HepG2 (cell line): ENCODE measurements around the gene CHTF8. TPM values are rescaled to one million over a fixed set of nuclear protein-coding genes. Genes with fewer than 3 reads are reported as not detected.
A peak's percentile ranks its signal among the peaks of the same experiment; 100 is the strongest.

ENCODE experiments used
- CEBPG ChIP-seq: IDR thresholded peaks from 2 replicates; pipeline ENCODE4 v1.6.1; 2016
- FOXK2 ChIP-seq: fragments of 450-650 bp; IDR thresholded peaks from 2 replicates; pipeline ENCODE4 v1.6.1; 2016
- HIVEP1 ChIP-seq: sonication (generic); formaldehyde crosslinking; IDR thresholded peaks from 2 replicates; pipeline ENCODE4 v1.4.0; 2020; ENCODE audit warnings: mild to moderate bottlenecking, missing genetic modification reagents
- MTA1 ChIP-seq: sonication (generic); formaldehyde crosslinking; IDR thresholded peaks from 2 replicates; pipeline ENCODE4 v1.4.0; 2020; ENCODE audit warnings: missing genetic modification reagents, mild to moderate bottlenecking, borderline replicate concordance
- MXI1 ChIP-seq: IDR thresholded peaks from 3 replicates; pipeline ENCODE4 v1.6.1; 2012; ENCODE audit warnings: low read depth, low read length, inconsistent platforms, borderline replicate concordance
- NFE2 ChIP-seq: sonication (generic); formaldehyde crosslinking; IDR thresholded peaks from 2 replicates; pipeline ENCODE4 v1.4.0; 2020; ENCODE audit warnings: missing genetic modification reagents
- RAD21 ChIP-seq: fragments of 450-650 bp; formaldehyde crosslinking; IDR thresholded peaks from 2 replicates; pipeline ENCODE4 v1.5.0; 2020; ENCODE audit warnings: mild to moderate bottlenecking
- SRSF1 ChIP-seq: fragments of 200-400 bp; formaldehyde crosslinking; optimal IDR thresholded peaks from 2 replicates; pipeline ENCODE3; 2017; ENCODE audit warnings: mild to moderate bottlenecking, low read depth, low read length, moderate library complexity
- SRY ChIP-seq: sonication (generic); formaldehyde crosslinking; IDR thresholded peaks from 2 replicates; pipeline ENCODE4 v1.8.0; 2022; ENCODE audit warnings: mild to moderate bottlenecking, missing genetic modification reagents
- SSRP1 ChIP-seq: IDR thresholded peaks from 2 replicates; pipeline ENCODE4 v1.6.1; 2016; ENCODE audit warnings: control low read depth
- ZBTB7B ChIP-seq: sonication (generic); formaldehyde crosslinking; IDR thresholded peaks from 2 replicates; pipeline ENCODE4 v1.4.0; 2020; ENCODE audit warnings: missing genetic modification reagents
- ZNF441 ChIP-seq: sonication (generic); formaldehyde crosslinking; IDR thresholded peaks from 2 replicates; pipeline ENCODE4 v1.7.0; 2021; ENCODE audit warnings: missing genetic modification reagents, borderline replicate concordance
- polyA plus RNA-seq, 8 experiments: library from polyadenylated mRNA; depleted of rRNA in 3 of 8; stranded (reverse) in 7 of 8; unstranded in 1 of 8; fragments of >200 nt; fragmentation: Illumina TruSeq in 4 of 8; extraction: Trizol in 4 of 8; gene quantifications; 2 replicates each; pipeline versions ENCODE4 v1.2.1 to v1.2.3, GENCODE V29; 2011 to 2016; ENCODE audit warnings: low read depth in 4 of 8, missing spikeins in 1 of 8, mixed read lengths in 1 of 8; ENCODE audit not compliant: insufficient read depth in 1 of 8
- total RNA-seq, 5 experiments: library from RNA; depleted of rRNA; stranded (reverse); fragments of >200 nt; fragmentation: Illumina TruSeq; extraction: Trizol; gene quantifications; 2 replicates each; pipeline ENCODE4 v1.2.3, GENCODE V29; 2016; ENCODE audit warnings: low read depth in 1 of 5
- TF ChIP-seq, protein P1 (sequence below): sonication (generic); formaldehyde crosslinking; IDR thresholded peaks from 2 replicates; pipeline ENCODE4 v1.8.0; 2022; ENCODE audit warnings: missing genetic modification reagents, mild to moderate bottlenecking, moderate library complexity, borderline replicate concordance
- TF ChIP-seq, protein P2 (sequence below): sonication (generic); formaldehyde crosslinking; IDR thresholded peaks from 2 replicates; pipeline ENCODE4 v1.5.0; 2020; ENCODE audit warnings: mild to moderate bottlenecking, low read depth, missing genetic modification reagents, borderline replicate concordance
- TF ChIP-seq, protein P3 (sequence below): sonication (generic); formaldehyde crosslinking; IDR thresholded peaks from 2 replicates; pipeline ENCODE4 v1.4.0; 2020; ENCODE audit warnings: missing genetic modification reagents, borderline replicate concordance
- TF ChIP-seq, protein P4 (sequence below): sonication (generic); formaldehyde crosslinking; IDR thresholded peaks from 2 replicates; pipeline ENCODE4 v1.5.1; 2020; ENCODE audit warnings: missing genetic modification reagents, mild to moderate bottlenecking, borderline replicate concordance
- TF ChIP-seq, protein P5 (sequence below): sonication (generic); formaldehyde crosslinking; IDR thresholded peaks from 2 replicates; pipeline ENCODE4 v1.5.1; 2020; ENCODE audit warnings: mild to moderate bottlenecking, missing genetic modification reagents, borderline replicate concordance

CHTF8 gene
- total and polyA plus RNA-seq, 2 of the 13 experiments (the other 11 are each of a cell fraction or from before 2014, with no cell fraction given): 37.2 to 67.5 TPM

DNA sequence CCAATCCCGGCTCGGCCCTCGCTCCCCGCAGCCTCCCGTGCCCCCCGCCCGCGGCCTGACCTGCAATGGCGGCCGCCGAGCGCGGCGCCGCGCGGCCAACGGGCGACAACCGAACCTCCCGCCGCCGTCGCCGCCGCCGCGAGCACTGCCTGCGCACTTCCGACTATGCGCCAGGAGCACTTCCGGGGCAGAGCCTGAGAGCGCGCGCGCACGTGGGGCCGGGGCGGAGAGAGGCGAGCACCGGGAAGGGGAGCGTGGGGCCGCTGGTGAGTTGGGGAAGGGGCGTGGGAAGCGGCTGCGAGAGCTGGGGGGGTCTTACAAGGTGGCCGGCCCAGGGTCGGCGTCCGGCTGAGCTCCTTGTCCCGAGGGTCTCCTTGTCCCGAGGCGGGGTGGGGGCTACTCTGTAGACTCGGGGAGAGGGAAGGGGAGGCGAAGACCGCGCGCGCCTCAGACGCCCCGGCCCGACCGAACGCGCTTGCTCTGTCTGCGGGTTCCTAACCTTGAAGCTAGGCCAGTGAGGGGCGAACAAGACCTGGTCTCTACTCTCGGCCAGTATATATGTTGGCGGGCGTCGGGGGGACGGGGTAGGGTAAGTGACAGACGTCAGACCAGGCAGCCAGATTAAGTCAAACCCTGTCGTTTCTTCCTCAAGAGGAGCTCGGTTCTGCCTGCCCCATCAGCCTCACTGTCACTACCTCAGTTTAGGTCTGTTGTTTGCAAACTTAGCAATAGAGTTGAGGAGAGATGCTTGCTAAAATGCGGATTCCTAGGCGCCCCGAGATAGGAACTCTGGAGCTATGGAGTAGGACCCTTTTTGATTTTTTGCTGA, at the start of gene CHTF8, which contains the start of gene UTP4 (continued):
- TF ChIP-seq, protein P1, sequence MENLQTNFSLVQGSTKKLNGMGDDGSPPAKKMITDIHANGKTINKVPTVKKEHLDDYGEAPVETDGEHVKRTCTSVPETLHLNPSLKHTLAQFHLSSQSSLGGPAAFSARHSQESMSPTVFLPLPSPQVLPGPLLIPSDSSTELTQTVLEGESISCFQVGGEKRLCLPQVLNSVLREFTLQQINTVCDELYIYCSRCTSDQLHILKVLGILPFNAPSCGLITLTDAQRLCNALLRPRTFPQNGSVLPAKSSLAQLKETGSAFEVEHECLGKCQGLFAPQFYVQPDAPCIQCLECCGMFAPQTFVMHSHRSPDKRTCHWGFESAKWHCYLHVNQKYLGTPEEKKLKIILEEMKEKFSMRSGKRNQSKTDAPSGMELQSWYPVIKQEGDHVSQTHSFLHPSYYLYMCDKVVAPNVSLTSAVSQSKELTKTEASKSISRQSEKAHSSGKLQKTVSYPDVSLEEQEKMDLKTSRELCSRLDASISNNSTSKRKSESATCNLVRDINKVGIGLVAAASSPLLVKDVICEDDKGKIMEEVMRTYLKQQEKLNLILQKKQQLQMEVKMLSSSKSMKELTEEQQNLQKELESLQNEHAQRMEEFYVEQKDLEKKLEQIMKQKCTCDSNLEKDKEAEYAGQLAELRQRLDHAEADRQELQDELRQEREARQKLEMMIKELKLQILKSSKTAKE (CRISPR knock-in tag): no peak
- peak; percentile 78; the same call in 1 of the 2 replicates for TF ChIP-seq ZNF441 (CRISPR knock-in tag)
- TF ChIP-seq, protein P2, sequence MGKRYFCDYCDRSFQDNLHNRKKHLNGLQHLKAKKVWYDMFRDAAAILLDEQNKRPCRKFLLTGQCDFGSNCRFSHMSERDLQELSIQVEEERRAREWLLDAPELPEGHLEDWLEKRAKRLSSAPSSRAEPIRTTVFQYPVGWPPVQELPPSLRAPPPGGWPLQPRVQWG (CRISPR knock-in tag): no peak
- TF ChIP-seq FOXK2: no peak
- TF ChIP-seq ZBTB7B (CRISPR knock-in tag): no peak
- TF ChIP-seq SSRP1 (CRISPR knock-in tag): no peak
- no peak for TF ChIP-seq NFE2
- no peak for TF ChIP-seq CEBPG
- peak; percentile 99 for TF ChIP-seq MXI1
- TF ChIP-seq SRY (CRISPR knock-in tag): no peak; the same call in 1 of the 2 replicates
- TF ChIP-seq HIVEP1 (CRISPR knock-in tag): no peak; the same call in 1 of the 2 replicates
- TF ChIP-seq, protein P3, sequence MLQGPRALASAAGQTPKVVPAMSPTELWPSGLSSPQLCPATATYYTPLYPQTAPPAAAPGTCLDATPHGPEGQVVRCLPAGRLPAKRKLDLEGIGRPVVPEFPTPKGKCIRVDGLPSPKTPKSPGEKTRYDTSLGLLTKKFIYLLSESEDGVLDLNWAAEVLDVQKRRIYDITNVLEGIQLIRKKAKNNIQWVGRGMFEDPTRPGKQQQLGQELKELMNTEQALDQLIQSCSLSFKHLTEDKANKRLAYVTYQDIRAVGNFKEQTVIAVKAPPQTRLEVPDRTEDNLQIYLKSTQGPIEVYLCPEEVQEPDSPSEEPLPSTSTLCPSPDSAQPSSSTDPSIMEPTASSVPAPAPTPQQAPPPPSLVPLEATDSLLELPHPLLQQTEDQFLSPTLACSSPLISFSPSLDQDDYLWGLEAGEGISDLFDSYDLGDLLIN (CRISPR knock-in tag): 0 out of 2 replicates have a peak, but pooled peaks have one; percentile 5
- TF ChIP-seq SRSF1: peak; percentile 64
- TF ChIP-seq, protein P4, sequence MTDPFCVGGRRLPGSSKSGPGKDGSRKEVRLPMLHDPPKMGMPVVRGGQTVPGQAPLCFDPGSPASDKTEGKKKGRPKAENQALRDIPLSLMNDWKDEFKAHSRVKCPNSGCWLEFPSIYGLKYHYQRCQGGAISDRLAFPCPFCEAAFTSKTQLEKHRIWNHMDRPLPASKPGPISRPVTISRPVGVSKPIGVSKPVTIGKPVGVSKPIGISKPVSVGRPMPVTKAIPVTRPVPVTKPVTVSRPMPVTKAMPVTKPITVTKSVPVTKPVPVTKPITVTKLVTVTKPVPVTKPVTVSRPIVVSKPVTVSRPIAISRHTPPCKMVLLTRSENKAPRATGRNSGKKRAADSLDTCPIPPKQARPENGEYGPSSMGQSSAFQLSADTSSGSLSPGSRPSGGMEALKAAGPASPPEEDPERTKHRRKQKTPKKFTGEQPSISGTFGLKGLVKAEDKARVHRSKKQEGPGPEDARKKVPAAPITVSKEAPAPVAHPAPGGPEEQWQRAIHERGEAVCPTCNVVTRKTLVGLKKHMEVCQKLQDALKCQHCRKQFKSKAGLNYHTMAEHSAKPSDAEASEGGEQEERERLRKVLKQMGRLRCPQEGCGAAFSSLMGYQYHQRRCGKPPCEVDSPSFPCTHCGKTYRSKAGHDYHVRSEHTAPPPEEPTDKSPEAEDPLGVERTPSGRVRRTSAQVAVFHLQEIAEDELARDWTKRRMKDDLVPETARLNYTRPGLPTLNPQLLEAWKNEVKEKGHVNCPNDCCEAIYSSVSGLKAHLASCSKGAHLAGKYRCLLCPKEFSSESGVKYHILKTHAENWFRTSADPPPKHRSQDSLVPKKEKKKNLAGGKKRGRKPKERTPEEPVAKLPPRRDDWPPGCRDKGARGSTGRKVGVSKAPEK: no peak
- TF ChIP-seq, protein P5, sequence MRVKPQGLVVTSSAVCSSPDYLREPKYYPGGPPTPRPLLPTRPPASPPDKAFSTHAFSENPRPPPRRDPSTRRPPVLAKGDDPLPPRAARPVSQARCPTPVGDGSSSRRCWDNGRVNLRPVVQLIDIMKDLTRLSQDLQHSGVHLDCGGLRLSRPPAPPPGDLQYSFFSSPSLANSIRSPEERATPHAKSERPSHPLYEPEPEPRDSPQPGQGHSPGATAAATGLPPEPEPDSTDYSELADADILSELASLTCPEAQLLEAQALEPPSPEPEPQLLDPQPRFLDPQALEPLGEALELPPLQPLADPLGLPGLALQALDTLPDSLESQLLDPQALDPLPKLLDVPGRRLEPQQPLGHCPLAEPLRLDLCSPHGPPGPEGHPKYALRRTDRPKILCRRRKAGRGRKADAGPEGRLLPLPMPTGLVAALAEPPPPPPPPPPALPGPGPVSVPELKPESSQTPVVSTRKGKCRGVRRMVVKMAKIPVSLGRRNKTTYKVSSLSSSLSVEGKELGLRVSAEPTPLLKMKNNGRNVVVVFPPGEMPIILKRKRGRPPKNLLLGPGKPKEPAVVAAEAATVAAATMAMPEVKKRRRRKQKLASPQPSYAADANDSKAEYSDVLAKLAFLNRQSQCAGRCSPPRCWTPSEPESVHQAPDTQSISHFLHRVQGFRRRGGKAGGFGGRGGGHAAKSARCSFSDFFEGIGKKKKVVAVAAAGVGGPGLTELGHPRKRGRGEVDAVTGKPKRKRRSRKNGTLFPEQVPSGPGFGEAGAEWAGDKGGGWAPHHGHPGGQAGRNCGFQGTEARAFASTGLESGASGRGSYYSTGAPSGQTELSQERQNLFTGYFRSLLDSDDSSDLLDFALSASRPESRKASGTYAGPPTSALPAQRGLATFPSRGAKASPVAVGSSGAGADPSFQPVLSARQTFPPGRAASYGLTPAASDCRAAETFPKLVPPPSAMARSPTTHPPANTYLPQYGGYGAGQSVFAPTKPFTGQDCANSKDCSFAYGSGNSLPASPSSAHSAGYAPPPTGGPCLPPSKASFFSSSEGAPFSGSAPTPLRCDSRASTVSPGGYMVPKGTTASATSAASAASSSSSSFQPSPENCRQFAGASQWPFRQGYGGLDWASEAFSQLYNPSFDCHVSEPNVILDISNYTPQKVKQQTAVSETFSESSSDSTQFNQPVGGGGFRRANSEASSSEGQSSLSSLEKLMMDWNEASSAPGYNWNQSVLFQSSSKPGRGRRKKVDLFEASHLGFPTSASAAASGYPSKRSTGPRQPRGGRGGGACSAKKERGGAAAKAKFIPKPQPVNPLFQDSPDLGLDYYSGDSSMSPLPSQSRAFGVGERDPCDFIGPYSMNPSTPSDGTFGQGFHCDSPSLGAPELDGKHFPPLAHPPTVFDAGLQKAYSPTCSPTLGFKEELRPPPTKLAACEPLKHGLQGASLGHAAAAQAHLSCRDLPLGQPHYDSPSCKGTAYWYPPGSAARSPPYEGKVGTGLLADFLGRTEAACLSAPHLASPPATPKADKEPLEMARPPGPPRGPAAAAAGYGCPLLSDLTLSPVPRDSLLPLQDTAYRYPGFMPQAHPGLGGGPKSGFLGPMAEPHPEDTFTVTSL (CRISPR knock-in tag): no peak
- no peak; the same call in 1 of the 2 replicates for TF ChIP-seq RAD21
- peak; percentile 68; the same call in 1 of the 2 replicates for TF ChIP-seq MTA1 (CRISPR knock-in tag)
